Subcutaneous adipose tissue (tissue), 4 donors: Measurements from ENCODE around the gene C1GALT1. TPM values are rescaled to one million over a fixed set of nuclear protein-coding genes. Genes with fewer than 3 reads are reported as not detected.

ENCODE experiments used
- total RNA-seq, 4 donors: library from RNA; depleted of rRNA; stranded (reverse); fragments of >200 nt; gene quantifications; one replicate each; pipeline ENCODE4 v1.1.0, GENCODE V29; 2016
- TF ChIP-seq, protein P1 (sequence below): fragments of 450-650 bp; IDR thresholded peaks from one replicate; pipeline ENCODE4 v1.5.1; 2016; ENCODE audit warnings: low read depth, mild to moderate bottlenecking, control low read depth, antibody characterized with exemption, moderate library complexity

C1GALT1 gene
- total RNA-seq, 4 donors from 2014 or later, result 21.3 to 37.7 (median 33.4) TPM

DNA sequence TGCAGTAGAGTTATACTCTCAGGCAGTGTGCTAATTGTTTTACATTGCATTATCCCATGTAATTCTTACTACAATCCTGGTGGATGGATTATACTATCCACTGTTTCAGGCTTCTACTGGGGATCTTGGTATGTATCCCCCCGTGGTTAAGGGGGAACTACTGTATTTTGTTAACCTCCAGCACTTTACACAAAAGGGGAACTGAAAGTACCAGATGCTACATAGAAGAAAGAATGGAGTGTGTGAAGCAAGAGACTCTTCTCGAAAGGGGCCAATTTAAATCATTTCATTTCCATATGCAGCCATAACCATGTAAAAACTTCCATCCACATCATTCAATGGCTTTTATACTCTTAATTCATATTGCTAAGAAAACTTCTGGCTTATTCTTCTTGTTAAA is 69.4 kb downstream of the C1GALT1 start:
- TF ChIP-seq, protein P1, sequence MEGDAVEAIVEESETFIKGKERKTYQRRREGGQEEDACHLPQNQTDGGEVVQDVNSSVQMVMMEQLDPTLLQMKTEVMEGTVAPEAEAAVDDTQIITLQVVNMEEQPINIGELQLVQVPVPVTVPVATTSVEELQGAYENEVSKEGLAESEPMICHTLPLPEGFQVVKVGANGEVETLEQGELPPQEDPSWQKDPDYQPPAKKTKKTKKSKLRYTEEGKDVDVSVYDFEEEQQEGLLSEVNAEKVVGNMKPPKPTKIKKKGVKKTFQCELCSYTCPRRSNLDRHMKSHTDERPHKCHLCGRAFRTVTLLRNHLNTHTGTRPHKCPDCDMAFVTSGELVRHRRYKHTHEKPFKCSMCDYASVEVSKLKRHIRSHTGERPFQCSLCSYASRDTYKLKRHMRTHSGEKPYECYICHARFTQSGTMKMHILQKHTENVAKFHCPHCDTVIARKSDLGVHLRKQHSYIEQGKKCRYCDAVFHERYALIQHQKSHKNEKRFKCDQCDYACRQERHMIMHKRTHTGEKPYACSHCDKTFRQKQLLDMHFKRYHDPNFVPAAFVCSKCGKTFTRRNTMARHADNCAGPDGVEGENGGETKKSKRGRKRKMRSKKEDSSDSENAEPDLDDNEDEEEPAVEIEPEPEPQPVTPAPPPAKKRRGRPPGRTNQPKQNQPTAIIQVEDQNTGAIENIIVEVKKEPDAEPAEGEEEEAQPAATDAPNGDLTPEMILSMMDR, result no peak

DNA sequence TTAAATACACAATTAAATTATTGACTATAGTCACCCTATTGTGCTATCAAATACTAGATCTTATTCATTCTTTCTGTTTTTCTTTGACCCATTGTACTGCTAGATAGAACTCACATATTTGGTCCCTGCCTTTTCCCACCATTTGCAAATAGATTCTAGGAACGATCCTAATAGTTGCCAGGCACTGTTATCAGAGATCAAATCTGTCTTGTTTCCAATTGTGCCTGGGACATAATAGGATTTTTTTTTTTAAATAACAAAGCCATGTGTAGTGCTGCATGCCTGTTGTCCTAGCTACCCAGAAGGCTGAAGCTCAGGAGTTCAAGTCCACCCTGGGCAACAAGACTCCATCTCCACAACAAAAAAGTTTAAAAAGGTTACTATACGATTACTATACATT is 72.0 kb downstream of the C1GALT1 start:
- TF ChIP-seq, protein P1, result no peak

DNA sequence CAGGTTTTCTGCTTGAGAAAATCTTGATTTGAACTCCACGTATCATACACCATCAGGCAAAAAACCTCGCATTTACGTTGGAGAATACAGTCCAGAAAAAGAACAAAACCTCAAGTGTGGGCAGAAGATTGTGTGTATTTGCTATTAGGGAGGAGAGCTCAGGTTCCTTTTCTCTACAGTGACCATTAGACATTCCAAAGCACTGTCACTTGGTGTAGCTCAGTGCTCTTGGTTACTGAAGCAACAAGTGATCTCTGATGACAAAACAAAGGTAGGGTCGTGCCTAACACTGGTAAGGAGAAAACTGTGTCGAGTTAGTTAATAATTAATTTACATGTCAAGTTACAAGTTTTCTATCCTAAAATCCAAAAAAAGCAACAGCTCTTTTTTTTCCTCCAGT is 72.6 kb downstream of the C1GALT1 start:
- TF ChIP-seq, protein P1, result no peak

DNA sequence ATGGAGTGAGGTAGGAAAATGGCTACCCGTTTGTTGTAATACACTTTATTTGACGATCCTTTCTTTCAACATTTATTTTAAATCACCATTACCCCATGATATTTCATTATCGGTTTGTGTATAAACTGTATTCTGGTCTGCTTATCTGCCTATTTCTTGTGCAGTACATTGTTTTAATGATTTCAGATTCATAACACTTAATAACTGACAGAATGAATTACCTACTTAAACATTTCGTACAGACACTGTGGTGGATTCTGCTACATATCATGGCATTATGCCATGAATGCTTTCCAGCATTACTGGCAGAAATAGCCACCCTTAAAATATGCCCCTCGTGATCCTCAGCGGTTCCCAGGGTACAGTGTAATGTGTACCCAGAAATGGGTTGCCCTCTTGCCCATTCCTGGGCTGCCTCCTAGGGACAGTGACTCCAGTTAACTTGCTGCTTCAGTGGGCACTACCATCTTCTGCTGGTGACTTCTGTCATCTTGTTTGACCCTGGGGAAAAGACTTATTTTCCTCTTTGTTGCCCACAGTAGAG is 74.5 kb downstream of the C1GALT1 start:
- TF ChIP-seq, protein P1, result no peak

DNA sequence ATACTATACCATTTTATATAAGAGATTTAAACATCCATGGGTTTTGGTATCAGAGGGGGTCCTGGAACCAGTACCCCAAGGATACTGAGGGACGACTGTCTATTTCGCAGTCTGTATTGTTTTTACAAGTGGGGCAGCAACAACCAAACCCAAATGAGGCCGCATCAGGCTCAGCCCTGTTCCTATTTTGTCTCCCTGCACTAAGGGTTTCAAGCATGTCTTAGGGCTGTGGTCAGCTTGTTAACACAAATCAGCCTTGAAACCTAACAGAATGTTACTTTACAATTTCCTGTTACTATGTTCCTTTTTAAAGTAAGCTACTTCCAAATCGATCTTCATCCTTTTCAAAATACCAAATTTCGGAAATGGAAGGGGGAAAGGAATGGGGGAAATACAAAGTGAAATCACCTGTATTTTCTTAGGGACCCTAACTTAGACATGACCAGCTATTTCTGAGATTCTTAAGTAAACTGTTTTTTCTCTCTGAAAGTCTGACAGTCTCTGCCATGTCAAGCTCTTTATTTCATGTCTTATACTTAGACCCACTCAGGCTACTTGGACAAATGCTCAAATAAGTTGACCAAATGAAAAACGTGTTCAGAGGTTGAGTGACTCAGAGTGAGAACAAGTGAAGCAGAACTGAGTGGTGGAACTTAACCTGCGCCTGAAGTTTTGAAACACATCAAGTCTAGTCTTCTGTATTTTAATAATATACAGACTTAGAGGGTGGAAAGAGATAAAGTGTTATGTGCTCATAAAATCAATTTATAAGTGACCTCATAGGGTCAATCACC is 75.8 kb downstream of the C1GALT1 start:
- TF ChIP-seq, protein P1, result no peak

DNA sequence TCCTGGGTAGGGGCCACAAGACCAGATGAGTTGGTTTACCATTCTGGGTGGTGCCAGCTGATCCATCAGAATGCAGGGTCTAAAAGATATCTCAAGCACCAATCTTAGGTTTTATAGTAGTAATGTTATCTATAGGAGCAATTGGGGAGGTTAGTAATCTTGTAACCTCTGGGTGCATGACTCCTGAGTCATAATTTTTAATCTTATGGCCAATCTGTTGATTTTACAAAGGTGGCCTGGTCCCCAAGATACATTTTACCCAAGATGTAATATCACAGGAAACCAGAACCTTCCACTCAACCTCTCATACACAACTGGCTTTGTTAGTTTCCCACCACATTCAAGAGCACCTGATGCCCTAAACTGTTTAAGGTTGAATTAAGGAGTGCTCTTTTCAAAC is 79.5 kb downstream of the C1GALT1 start:
- TF ChIP-seq, protein P1, result no peak

DNA sequence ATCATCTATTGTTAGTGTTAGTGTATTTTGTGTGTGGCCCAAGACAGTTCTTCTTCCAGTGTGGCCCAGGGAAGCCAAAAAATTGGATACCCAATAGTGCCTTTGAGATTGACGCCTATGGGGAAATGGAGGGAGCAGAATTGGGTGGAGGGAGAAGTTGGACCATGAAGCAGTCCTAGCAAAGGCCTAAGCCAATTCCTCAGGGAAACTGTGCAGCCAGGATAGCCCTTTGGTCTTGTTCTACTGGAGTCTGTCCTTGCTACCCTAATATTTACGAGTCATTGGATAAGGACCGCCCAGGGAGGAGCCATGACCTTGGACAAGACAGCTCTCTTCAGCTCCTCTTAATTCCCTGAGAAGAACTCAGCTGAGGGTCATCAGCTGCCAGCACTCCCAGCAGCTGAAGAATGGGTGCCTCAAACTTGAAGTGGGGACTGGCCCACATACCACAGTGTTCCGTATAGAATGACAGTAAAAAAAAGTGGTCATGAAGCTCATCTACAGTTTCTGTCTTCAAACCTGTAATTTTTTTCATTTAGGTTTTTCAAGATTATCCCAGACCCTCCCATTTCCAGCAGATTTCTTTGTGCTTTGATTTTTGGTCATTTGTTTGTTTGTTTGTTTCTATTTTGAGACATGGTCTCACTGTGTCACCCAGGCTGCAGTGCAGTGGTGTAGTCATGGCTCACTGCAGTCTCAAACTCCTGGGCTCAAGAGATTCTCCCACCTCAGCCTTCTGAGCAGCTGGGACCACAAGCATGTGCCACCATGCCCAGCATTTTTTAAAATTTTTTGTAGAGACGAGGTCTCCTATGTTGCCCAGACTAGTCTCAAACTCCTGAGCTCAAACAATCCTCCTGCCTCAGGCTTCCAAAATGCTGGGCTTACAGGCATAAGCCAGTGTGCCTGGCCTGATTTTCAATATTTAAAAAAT is 81.2 kb downstream of the C1GALT1 start:
- TF ChIP-seq, protein P1, result no peak
